ENCODE measurements around the gene GRAMD1A. TPM values are rescaled to one million over a fixed set of nuclear protein-coding genes. Genes with fewer than 3 reads are reported as not detected.
"Not testable (repeated sequence)": the region's sequence is repeated elsewhere in the genome, so short reads cannot be mapped to it uniquely, and the experiment has no call there.

GRAMD1A gene
- total and polyA plus RNA-seq, 4 experiments from 2014 or later = 16.3 to 221 (median 130) TPM

GRCh38 chr19:34994286-34994642 is 5.9 kb upstream of the GRAMD1A start:
- H3K27ac Mint-ChIP-seq = peak overlapping the region in 2 of 7 donors; percentile 42 to 76
- ChIA-PET POLR2A (ENCODE audit: partially characterized antibody) (interaction anchor here (1.0 to 11.0 kb wide), 2 partner anchors 18 kb away, joined by 3 to 282 read pairs; no protein-coding TSS in a partner anchor), CTCF (ENCODE audit: partially characterized antibody) (interaction anchor here (3.9 kb wide), 1 partner anchor 22 kb away, joined by 17 read pairs; no protein-coding TSS in a partner anchor)
- peaks cover 38% of the 10 kb centered on the region for H3K4me1 ChIP-seq (ENCODE audit: insufficient read depth, low read length)
- no peaks in the 10 kb centered on the region for H3K36me3 ChIP-seq (ENCODE audit: insufficient read depth, low read length)
- H3K4me3 ChIP-seq (ENCODE audit: low read length in 2 of 2) = no peak overlapping the region
- intact Hi-C loops (cut with micrococcal nuclease) = no loop called here
- H3K9me3 ChIP-seq (ENCODE audit: control insufficient read depth in 1 of 2, low read length in 2 of 2) = no peaks in the 10 kb centered on the region
- no peaks in the 10 kb centered on the region for H3K27me3 Mint-ChIP-seq
- DNase-seq = no peak
- no peaks in the 10 kb centered on the region for H3K9me3 Mint-ChIP-seq
- H3K4me3 Mint-ChIP-seq = no peak overlapping the region
- H3K27ac ChIP-seq (ENCODE audit: low read depth, low read length) = no peak overlapping the region
- no peaks in the 10 kb centered on the region for H3K27me3 ChIP-seq (ENCODE audit: insufficient read depth, low read length)
- peaks cover 0 to 1% of the 10 kb centered on the region in 2 donors for H3K36me3 Mint-ChIP-seq
- peaks cover 22 to 70% (median 41%) of the 10 kb centered on the region in 4 donors for H3K4me1 Mint-ChIP-seq

- H3K27me3 ChIP-seq (ENCODE audit: insufficient read depth, low read length) = no peaks in the 10 kb centered on the region
- Mint-ChIP-seq H3K9me3 (no peaks in the 10 kb centered on the region), H3K27ac (peak overlapping the region in 2 of 7 donors; percentile 22 to 82), H3K36me3 (peaks cover 0 to 1% of the 10 kb centered on the region in 2 donors), H3K27me3 (no peaks in the 10 kb centered on the region), H3K4me3 (no peak overlapping the region), H3K4me1 (peaks cover 22 to 76% (median 44%) of the 10 kb centered on the region in 4 donors)
- ChIA-PET CTCF (ENCODE audit: partially characterized antibody) (interaction anchor here (1.1 to 3.9 kb wide), 4 partner anchors 18 to 72 kb away, joined by 3 to 38 read pairs (median 10); no protein-coding TSS in a partner anchor), POLR2A (ENCODE audit: partially characterized antibody) (interaction anchor here (3.4 to 11.0 kb wide), 2 partner anchors 9 to 18 kb away, joined by 13 to 282 read pairs; no protein-coding TSS in a partner anchor)
- H3K4me1 ChIP-seq (ENCODE audit: insufficient read depth, low read length) = peaks cover 44% of the 10 kb centered on the region
- no peaks in the 10 kb centered on the region for H3K36me3 ChIP-seq (ENCODE audit: insufficient read depth, low read length)
- no peak for DNase-seq
- H3K9me3 ChIP-seq (ENCODE audit: control insufficient read depth in 1 of 2, low read length in 2 of 2) = no peaks in the 10 kb centered on the region
- intact Hi-C loops (cut with micrococcal nuclease) = no loop called here
- H3K4me3 ChIP-seq (ENCODE audit: low read length in 2 of 2) = no peak overlapping the region
- H3K27ac ChIP-seq (ENCODE audit: low read depth, low read length) = no peak overlapping the region
Measured at GRCh38 chr19:34994643-34995541, 5.2 kb upstream of the GRAMD1A start.

- CTCF ChIA-PET (ENCODE audit: partially characterized antibody) = interaction anchor here (1.1 to 3.9 kb wide), 4 partner anchors 17 to 71 kb away, joined by 3 to 38 read pairs (median 10); no protein-coding TSS in a partner anchor
- peak overlapping the region in 3 of 8 donors; percentile 15 to 52 (median 35) for H3K4me3 Mint-ChIP-seq
- no peak for DNase-seq
- H3K4me1 Mint-ChIP-seq = peaks cover 21 to 73% (median 41%) of the 10 kb centered on the region in 4 donors
- H3K27me3 ChIP-seq (ENCODE audit: insufficient read depth, low read length) = no peaks in the 10 kb centered on the region
- H3K9me3 ChIP-seq (ENCODE audit: control insufficient read depth in 1 of 2, low read length in 2 of 2) = no peaks in the 10 kb centered on the region
- intact Hi-C loops (cut with micrococcal nuclease) = no loop called here
- POLR2A ChIA-PET (ENCODE audit: partially characterized antibody) = interaction anchor here (2.1 to 11.0 kb wide), 3 partner anchors 10 to 22 kb away, joined by 7 to 282 read pairs (median 13); no protein-coding TSS in a partner anchor
- H3K9me3 Mint-ChIP-seq = no peaks in the 10 kb centered on the region
- H3K27me3 Mint-ChIP-seq = no peaks in the 10 kb centered on the region
- no peak overlapping the region for H3K27ac ChIP-seq (ENCODE audit: low read depth, low read length)
- H3K4me3 ChIP-seq (ENCODE audit: low read length in 2 of 2) = no peak overlapping the region
- H3K36me3 Mint-ChIP-seq = peaks cover 0 to 1% of the 10 kb centered on the region in 2 donors
- H3K27ac Mint-ChIP-seq = peak overlapping the region in 5 of 7 donors; percentile 36 to 86 (median 41)
- no peaks in the 10 kb centered on the region for H3K36me3 ChIP-seq (ENCODE audit: insufficient read depth, low read length)
- H3K4me1 ChIP-seq (ENCODE audit: insufficient read depth, low read length) = peaks cover 45% of the 10 kb centered on the region
Measured at GRCh38 chr19:34995551-34995950, 4.6 kb upstream of the GRAMD1A start.

- Histone ChIP-seq H3K4me1 (ENCODE audit: insufficient read depth, low read length) (peaks cover 54% of the 10 kb centered on the region), H3K27me3 (ENCODE audit: insufficient read depth, low read length) (no peaks in the 10 kb centered on the region), H3K9me3 (ENCODE audit: control insufficient read depth in 1 of 2, low read length in 2 of 2) (no peaks in the 10 kb centered on the region), H3K27ac (ENCODE audit: low read depth, low read length) (peak overlapping the region; percentile 63), H3K36me3 (ENCODE audit: insufficient read depth, low read length) (no peaks in the 10 kb centered on the region), H3K4me3 (ENCODE audit: low read length in 2 of 2) (peak overlapping the region in 1 of 2 donors; percentile 63)
- H3K27me3 Mint-ChIP-seq = no peaks in the 10 kb centered on the region
- H3K36me3 Mint-ChIP-seq = peaks cover 0 to 7% of the 10 kb centered on the region in 2 donors
- H3K4me1 Mint-ChIP-seq = peaks cover 28 to 73% (median 47%) of the 10 kb centered on the region in 4 donors
- H3K27ac Mint-ChIP-seq = peak overlapping the region; percentile 86 to 97 (median 94)
- CTCF ChIA-PET (ENCODE audit: partially characterized antibody) = interaction anchor here (0.6 to 3.9 kb wide), 4 partner anchors 15 to 47 kb away, joined by 3 to 38 read pairs (median 10); no protein-coding TSS in a partner anchor
- intact Hi-C loops (cut with micrococcal nuclease) = no loop called here
- DNase-seq = peak in 4 of 5 donors; percentile 54 to 64 (median 62)
- H3K4me3 Mint-ChIP-seq = peak overlapping the region; percentile 32 to 79 (median 73)
- H3K9me3 Mint-ChIP-seq = no peaks in the 10 kb centered on the region
- POLR2A ChIA-PET (ENCODE audit: partially characterized antibody) = interaction anchor here (0.9 to 11.0 kb wide), 9 partner anchors 12 to 215 kb away, joined by 3 to 282 read pairs (median 5); no protein-coding TSS in a partner anchor
Measured at GRCh38 chr19:34997071-34997617, 3.0 kb upstream of the GRAMD1A start.

GRCh38 chr19:34998224-34998623 is 1.9 kb upstream of the GRAMD1A start:
- intact Hi-C loops (cut with micrococcal nuclease); H3K9me3 ChIP-seq (ENCODE audit: control insufficient read depth in 1 of 2, low read length in 2 of 2); H3K4me3 ChIP-seq (ENCODE audit: low read length in 2 of 2); H3K36me3 ChIP-seq (ENCODE audit: insufficient read depth, low read length); H3K27me3 Mint-ChIP-seq; DNase-seq; H3K9me3 Mint-ChIP-seq; H3K27me3 ChIP-seq (ENCODE audit: insufficient read depth, low read length): not testable (repeated sequence)
- Histone ChIP-seq H3K4me1 (ENCODE audit: insufficient read depth, low read length) (peaks cover 64% of the 10 kb centered on the region), H3K27ac (ENCODE audit: low read depth, low read length) (peak overlapping the region; percentile 63)
- peak overlapping the region in 7 of 8 donors; percentile 70 to 99 (median 79) for H3K4me3 Mint-ChIP-seq
- peaks cover 37 to 78% (median 58%) of the 10 kb centered on the region in 4 donors for H3K4me1 Mint-ChIP-seq
- POLR2A ChIA-PET (ENCODE audit: partially characterized antibody) = interaction anchor here (3.4 to 11.0 kb wide), 2 partner anchors 13 to 14 kb away, joined by 13 to 282 read pairs; no protein-coding TSS in a partner anchor
- peak overlapping the region; percentile 86 to 97 (median 96) for H3K27ac Mint-ChIP-seq
- CTCF ChIA-PET (ENCODE audit: partially characterized antibody) = interaction anchor here (1.6 to 6.2 kb wide), 4 partner anchors 14 to 46 kb away, joined by 3 to 71 read pairs (median 28); no protein-coding TSS in a partner anchor
- H3K36me3 Mint-ChIP-seq = peaks cover 0 to 15% of the 10 kb centered on the region in 2 donors

GRCh38 chr19:34998777-34999497 is 1.2 kb upstream of the GRAMD1A start:
- peaks cover 0 to 19% of the 10 kb centered on the region in 2 donors for H3K36me3 Mint-ChIP-seq
- H3K27ac Mint-ChIP-seq = peak overlapping the region; percentile 86 to 98 (median 97)
- intact Hi-C loops (cut with micrococcal nuclease) = no loop called here
- POLR2A ChIA-PET (ENCODE audit: partially characterized antibody) = interaction anchor here (0.8 to 11.0 kb wide), 6 partner anchors 12 to 36 kb away, joined by 3 to 282 read pairs (median 12); partner anchors contain the start of gene ZNF792
- CTCF ChIA-PET (ENCODE audit: partially characterized antibody) = interaction anchor here (1.6 to 6.2 kb wide), 2 partner anchors 13 to 45 kb away, joined by 3 to 71 read pairs; no protein-coding TSS in a partner anchor
- H3K36me3 ChIP-seq (ENCODE audit: insufficient read depth, low read length) = no peaks in the 10 kb centered on the region
- H3K9me3 ChIP-seq (ENCODE audit: control insufficient read depth in 1 of 2, low read length in 2 of 2) = no peaks in the 10 kb centered on the region
- peaks cover 44 to 83% (median 63%) of the 10 kb centered on the region in 4 donors for H3K4me1 Mint-ChIP-seq
- no peak for DNase-seq
- peaks cover 72% of the 10 kb centered on the region for H3K4me1 ChIP-seq (ENCODE audit: insufficient read depth, low read length)
- peak overlapping the region; percentile 80 to 99 (median 88) for H3K4me3 Mint-ChIP-seq
- H3K4me3 ChIP-seq (ENCODE audit: low read length in 2 of 2) = peak overlapping the region; percentile 50 to 83
- no peaks in the 10 kb centered on the region for H3K9me3 Mint-ChIP-seq
- peak overlapping the region; percentile 88 for H3K27ac ChIP-seq (ENCODE audit: low read depth, low read length)
- H3K27me3 Mint-ChIP-seq = no peaks in the 10 kb centered on the region
- no peaks in the 10 kb centered on the region for H3K27me3 ChIP-seq (ENCODE audit: insufficient read depth, low read length)

All from CD4-positive, alpha-beta memory T cell (primary cell).